ENCODE measurements around the gene LAGE3. TPM values are rescaled to one million over a fixed set of nuclear protein-coding genes. Genes with fewer than 3 reads are reported as not detected.

Gene LAGE3
- 15.6 and 19.6 TPM in 2 replicates for total RNA-seq
- long read RNA-seq, result 0 reads

GRCh38 chrX:154478728-154479622 is at the start of gene LAGE3:
LAGE3 (minus strand) TSS chrX:154479281; CDS start chrX:154478915, 366 bp downstream.
- peak within 1 kb of the TSS; percentile 76 for H3K4me3 Mint-ChIP-seq (ENCODE audit: unreplicated experiment)

GRCh38 chrX:154526901-154527675 is 48.0 kb upstream of the LAGE3 start:
- Mint-ChIP-seq H3K4me1 (ENCODE audit: unreplicated experiment) (peaks cover 27% of the 10 kb centered on the region), H3K4me3 (ENCODE audit: unreplicated experiment) (peak overlapping the region; percentile 45), H3K27me3 (ENCODE audit: unreplicated experiment) (no peaks in the 10 kb centered on the region), H3K9me3 (ENCODE audit: unreplicated experiment) (no peaks in the 10 kb centered on the region), H3K27ac (ENCODE audit: unreplicated experiment) (peak overlapping the region; percentile 84), H3K36me3 (ENCODE audit: unreplicated experiment) (no peaks in the 10 kb centered on the region)
- no peak for DNase-seq (ENCODE audit: extremely low spot score, unreplicated experiment)
- TF ChIP-seq CTCF (IDR thresholded peaks at IDR 0.05), result peak; percentile 62

More at GRCh38 chrX:154478728-154479622, at the start of gene LAGE3:
- no peak for TF ChIP-seq CTCF (IDR thresholded peaks at IDR 0.05)
- Mint-ChIP-seq H3K27ac (ENCODE audit: unreplicated experiment) (peak within 1 kb of the TSS; percentile 62), H3K27me3 (ENCODE audit: unreplicated experiment) (no peaks in the 10 kb centered on the region), H3K36me3 (ENCODE audit: unreplicated experiment) (peaks cover under 1% of the 10 kb centered on the region), H3K9me3 (ENCODE audit: unreplicated experiment) (no peaks in the 10 kb centered on the region), H3K4me1 (ENCODE audit: unreplicated experiment) (peaks cover 2% of the 10 kb centered on the region)
- DNase-seq (ENCODE audit: extremely low spot score, unreplicated experiment), result peak; percentile 97

GRCh38 chrX:154525606-154526490 is 46.8 kb upstream of the LAGE3 start:
- Mint-ChIP-seq H3K36me3 (ENCODE audit: unreplicated experiment) (no peaks in the 10 kb centered on the region), H3K27me3 (ENCODE audit: unreplicated experiment) (no peaks in the 10 kb centered on the region), H3K27ac (ENCODE audit: unreplicated experiment) (no peak overlapping the region), H3K4me1 (ENCODE audit: unreplicated experiment) (peaks cover 19% of the 10 kb centered on the region), H3K4me3 (ENCODE audit: unreplicated experiment) (no peak overlapping the region), H3K9me3 (ENCODE audit: unreplicated experiment) (no peaks in the 10 kb centered on the region)
- no peak for DNase-seq (ENCODE audit: extremely low spot score, unreplicated experiment)
- no peak for TF ChIP-seq CTCF (IDR thresholded peaks at IDR 0.05)

GRCh38 chrX:154519389-154519788 is 40.3 kb upstream of the LAGE3 start:
- Mint-ChIP-seq H3K36me3 (ENCODE audit: unreplicated experiment) (no peaks in the 10 kb centered on the region), H3K4me1 (ENCODE audit: unreplicated experiment) (peaks cover 11% of the 10 kb centered on the region), H3K9me3 (ENCODE audit: unreplicated experiment) (no peaks in the 10 kb centered on the region), H3K4me3 (ENCODE audit: unreplicated experiment) (no peak overlapping the region), H3K27me3 (ENCODE audit: unreplicated experiment) (no peaks in the 10 kb centered on the region), H3K27ac (ENCODE audit: unreplicated experiment) (no peak overlapping the region)
- TF ChIP-seq CTCF (IDR thresholded peaks at IDR 0.05), result no peak
- no peak for DNase-seq (ENCODE audit: extremely low spot score, unreplicated experiment)
